HG02938 (cell line): Measurements from ENCODE around the gene SNX8.
A peak's percentile ranks its signal among the peaks of the same experiment; 100 is the strongest.

Experiments used
- ATAC-seq: cut with Tn5 transposase; IDR thresholded peaks from one replicate; pipeline ENCODE4 v1.9.1; 2021; ENCODE audit warnings: mild to moderate bottlenecking, moderate library complexity; ENCODE audit not compliant: unreplicated experiment

The SNX8 gene

DNA sequence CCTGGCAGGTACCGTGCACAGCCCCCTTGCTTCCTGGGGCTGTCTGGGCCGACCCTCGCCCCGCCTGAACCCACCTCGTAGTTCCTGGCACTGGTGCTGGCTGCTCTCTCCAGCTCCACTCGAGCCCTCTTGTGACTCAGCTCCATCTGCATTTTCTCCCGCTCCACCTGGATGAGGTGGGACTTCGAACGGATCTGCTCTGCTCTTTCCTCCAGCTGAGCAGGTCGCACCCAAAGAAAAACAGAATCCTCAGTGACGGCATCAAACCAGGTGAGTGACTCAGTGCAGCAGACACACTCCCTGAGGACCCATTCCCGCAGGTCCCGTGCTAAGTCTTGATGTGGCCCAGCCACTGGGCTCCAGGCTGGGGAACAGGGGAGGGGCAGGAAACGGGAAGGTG, 88.9 kb downstream of the SNX8 start:
- ATAC-seq: no peak

GRCh38 chr7:2224934-2225333, 89.3 kb downstream of the SNX8 start:
- no peak for ATAC-seq

DNA sequence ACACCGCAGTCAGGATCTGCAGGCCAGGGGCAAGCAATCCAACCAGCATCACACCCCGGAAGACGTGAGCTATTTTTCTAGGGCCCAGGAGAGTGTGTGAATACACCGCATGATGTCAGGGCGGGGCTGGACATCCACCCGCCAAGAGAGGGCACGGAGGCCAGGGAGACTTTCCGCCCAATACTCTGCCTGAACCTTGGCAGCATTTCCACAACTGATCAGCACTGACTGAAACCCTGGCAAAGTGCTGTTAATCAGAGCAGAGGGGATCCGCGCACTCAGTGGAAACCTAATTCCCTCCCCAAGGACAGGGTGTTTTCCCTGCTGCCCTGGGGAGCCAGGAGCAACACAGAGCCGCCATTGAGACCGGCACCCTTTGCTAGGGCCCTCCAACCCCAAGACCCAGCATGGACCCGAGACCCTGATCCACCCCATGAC, 89.7 kb downstream of the SNX8 start:
- no peak for ATAC-seq

DNA sequence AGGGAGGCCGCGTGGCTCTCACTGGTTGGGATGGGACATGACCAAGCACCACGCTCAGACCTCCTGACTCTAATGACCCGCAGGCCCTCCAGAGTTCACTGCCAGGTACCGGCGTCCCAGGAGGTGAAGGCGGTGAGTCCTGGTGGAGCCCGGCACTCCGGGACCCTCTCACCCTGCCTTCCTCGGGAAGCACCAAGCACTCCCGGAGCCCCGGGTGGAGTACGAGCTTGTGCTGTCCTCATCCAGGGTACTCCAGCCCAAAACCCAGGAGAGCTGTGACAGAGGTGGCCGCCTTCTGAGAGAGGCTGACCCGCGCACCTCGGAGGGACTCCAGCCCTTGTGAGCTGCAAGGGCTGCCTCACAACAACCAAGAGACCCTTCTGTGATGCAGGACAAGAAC, 90.9 kb downstream of the SNX8 start:
- no peak for ATAC-seq

DNA sequence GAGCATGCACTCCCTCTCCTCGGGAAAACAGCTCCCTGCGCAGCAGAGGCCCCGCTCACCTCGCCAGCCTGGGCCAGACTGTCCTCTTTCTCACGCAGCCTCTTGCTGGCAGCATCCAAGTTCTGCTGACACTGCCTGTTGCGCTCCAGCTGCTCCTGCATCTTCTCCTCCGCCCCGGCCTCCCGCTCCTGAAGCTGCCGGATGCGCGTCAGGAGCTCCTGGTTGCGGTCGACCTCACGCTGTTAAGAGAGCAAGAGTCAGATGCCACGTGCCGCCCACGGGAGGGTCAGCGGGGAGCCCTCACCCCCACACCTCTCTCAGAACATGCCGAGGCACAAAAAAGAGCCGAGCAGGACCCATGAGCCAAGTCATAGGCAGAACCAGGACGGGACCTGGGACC, 91.7 kb downstream of the SNX8 start:
- no peak for ATAC-seq

DNA sequence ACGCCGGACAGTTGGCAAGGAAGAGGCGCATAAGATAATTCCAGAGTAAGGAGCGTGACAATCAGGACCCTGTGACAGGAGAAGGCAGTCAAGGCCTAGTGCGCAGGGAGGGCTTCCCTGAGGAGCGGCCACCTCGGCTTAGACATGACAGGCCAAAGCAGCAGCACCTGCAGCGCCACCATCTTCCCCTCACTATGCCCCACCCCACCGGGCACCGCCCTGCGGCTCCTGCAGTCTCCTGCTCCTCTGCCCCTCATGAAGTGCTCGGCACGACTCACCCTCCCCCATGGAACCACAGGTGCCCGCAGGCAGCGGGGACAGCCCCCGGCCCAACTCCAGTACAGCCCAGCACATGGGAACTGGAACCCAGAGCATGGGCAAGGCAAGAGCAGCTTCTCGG, 93.3 kb downstream of the SNX8 start:
- no peak for ATAC-seq

DNA sequence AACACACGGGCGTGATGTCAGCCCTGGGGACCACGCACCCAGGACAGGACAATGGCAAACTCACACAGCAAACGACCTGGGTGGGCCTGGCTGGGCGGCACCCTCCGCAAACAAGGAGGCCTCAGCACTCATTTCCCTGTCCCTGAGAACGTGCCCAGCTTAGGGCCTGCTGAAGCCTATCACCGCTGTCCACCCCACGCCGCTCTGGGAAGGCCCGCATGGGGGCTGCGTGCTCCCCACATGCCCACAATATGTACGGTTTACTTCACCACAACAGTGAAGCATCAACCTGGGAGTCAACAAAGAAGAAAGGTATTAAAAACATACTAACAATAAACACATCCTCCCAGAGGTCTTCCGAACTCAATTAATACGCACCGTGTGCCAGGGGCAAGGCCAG, 93.7 kb downstream of the SNX8 start:
- ATAC-seq: no peak

DNA sequence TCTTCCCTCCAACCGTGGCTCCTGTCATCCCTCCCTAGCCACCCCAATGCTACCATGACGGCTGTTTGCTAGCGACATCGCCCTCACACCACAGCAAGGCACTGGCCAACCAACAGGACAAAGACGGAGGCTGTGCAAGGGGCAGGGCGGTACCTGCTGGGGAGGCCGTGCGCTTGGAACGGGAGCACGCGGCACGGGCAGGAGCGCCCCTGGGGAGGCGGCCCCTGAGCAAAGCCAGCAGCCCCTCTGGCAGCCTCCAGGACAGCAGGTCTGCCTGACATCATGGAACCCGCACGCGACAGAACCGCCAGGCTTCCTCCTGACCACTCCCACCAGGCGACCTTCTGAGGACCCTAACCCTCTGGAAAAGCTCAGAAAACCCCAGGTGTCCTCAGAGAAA, 94.2 kb downstream of the SNX8 start:
- no peak for ATAC-seq

GRCh38 chr7:2219606-2220005, 94.6 kb downstream of the SNX8 start:
- ATAC-seq: no peak

DNA sequence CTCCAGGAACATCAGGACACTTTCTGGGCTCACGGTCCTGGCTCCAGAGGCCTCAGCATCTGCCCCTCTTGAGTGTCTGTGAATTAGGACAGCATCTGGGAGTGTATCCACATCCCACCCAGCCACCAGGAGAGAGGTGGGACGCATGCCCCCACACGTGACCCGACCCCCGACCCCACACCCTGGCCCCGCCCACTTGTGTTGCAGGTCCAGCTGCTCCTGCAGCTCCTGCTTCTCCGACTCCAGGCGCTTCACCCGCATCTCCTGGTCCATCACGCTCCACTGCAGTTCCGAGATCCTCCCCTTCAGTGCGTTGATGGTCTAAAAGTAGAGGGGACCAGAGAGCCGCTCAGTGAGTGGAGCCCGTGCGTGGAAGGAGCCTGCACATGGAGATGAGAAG, 95.1 kb downstream of the SNX8 start:
- no peak for ATAC-seq

GRCh38 chr7:2218444-2218785, 95.8 kb downstream of the SNX8 start:
- ATAC-seq: no peak

DNA sequence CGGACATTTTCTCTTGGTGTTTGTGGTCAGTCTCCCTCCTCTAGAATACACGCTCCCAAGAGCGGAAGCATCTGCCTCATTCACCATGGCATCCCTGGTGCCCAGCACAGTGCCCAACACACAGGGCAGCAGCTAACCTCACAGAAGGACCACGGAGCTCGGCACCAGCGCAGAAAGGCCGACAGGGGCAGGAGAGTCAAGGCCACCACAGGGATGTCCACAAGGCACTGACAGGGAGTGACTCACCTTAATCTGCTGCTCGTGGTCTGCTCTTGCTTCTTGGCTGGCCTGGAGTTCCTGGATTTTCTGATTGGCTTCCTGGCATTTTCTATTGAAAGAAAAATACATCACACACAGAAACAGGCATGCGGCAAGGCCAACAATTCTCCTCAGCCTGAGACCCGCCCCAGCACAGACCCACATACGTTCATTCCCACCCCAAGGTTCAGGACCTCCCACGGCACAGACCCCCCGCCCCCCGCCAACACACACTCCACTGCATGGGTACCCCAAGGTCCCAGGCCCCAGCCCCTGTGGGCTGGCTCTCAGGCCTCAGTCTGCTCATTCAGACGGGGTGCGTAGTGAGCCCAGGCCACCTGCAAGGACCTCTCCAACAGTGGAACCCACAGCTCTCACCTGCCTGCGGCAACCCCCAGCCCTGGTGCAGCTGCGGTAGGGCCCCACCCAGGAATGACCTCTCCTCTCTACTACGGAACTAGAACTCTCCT, 96.4 kb downstream of the SNX8 start:
- no peak for ATAC-seq

- no peak for ATAC-seq
Measured at GRCh38 chr7:2217206-2217605, 97.0 kb downstream of the SNX8 start.

- ATAC-seq: no peak
Measured at GRCh38 chr7:2215851-2216250, 98.4 kb downstream of the SNX8 start.

GRCh38 chr7:2214636-2215035, 99.6 kb downstream of the SNX8 start:
- ATAC-seq: no peak

DNA sequence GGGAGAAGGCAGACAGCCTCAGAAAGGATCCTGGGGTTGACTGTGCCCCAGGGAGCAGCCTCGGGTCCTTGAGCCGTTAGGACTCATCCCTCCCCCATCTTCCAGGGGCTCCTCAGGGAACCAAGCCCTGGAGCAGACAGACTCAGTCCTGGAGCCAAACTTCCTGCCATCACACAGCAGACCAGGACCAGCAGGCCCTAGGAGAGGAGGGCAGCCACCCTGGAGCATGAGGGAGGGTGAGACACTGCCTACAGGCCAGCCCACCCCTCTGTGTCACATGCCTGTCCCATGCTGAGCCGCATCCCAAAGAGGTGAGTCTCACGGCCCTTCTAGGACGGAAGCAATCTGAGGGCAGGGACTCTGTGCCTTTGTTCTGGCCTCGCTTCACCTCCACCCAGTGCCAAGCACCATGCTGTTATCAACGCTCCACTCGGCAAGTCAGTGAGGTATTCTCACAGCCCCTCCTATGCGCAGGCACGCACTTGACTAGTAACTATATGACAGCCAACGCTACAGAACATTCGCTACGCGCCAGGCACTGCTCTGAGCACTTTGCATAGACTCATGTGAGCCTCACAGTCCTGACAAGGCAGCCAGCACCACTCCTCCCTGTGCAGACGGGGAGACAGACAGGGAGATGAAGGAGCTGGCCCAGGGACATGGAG, 100.6 kb downstream of the SNX8 start:
- ATAC-seq: no peak

- no peak for ATAC-seq
Measured at GRCh38 chr7:2212906-2213305, 101.3 kb downstream of the SNX8 start.

DNA sequence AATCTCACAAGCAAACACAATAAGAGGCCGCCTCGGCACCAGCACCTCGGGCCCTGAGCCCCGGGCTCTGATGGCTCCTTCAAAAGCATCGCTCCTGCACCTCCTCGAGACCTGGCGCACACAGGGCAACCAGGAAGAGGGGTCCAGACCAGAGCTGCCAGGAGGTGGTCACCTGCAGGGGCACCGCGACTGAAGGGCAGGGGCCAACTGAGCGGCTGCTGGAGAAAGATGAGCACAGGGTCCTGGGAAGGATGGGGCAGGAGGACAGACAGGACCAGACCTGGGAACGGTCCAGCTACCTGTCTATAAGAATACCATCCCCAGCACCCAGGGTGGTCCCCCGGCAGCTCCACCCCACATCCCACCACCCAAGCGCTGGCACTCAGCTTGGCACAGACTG, 102.3 kb downstream of the SNX8 start:
- ATAC-seq: no peak

DNA sequence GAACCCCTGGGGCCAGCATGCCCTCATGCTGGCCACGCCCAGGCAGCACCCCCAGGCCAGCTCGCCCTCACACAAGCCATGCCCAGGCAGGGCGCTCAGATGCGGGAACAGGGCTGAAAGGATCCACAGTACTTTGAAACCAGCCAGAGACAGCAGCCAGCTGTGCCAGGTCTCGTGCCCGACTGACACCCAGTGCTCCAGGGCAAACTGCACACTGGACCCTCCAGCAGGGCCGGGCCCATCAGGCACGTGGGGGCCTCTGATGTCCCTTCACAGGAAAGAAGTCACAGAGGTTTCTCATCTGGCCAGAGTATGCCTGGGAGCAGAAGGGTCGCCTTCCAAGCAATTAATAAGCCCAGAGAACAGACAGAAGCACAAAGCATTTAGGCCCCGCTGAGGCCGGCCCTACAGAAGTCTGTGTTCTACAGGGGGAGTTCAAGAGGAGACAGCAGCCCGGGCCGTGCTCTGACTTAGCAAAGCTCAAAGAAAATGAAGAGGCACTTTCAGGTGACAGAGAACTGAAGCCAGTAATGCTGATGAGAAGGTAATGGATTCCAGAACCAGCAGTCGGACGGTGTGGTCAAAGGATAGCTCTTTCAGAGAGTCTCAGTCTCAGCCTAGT, 102.9 kb downstream of the SNX8 start:
- no peak for ATAC-seq

- ATAC-seq: no peak
Measured at GRCh38 chr7:2210551-2211258, 103.5 kb downstream of the SNX8 start.

DNA sequence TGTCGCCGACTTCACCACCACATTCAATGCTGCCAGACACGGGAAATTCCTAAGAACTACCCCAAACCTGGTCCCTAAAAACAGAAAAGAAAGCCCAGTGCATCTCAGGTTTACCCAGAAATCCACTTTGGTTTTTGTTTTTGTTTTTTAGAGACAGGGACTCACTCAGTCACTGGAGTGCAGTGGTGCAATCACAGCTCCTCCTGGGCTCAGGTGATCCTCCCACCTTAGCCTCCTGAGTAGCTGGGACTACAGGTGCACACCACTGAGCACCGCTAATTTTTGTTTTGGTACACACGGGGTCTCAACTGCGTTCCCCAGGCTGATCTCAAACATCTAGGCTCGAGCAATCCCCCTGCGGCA, 104.3 kb downstream of the SNX8 start:
- peak; percentile 11 for ATAC-seq
